ENCODE data around the gene TRIM44.
"Not testable (repeated sequence)": the region's sequence is repeated elsewhere in the genome, so short reads cannot be mapped to it uniquely, and the experiment has no call there.

Gene TRIM44

GRCh38 chr11:35709376-35709775 lies 46.8 kb downstream of the TRIM44 start:
- no peak for TF ChIP-seq ZNF274 (IDR thresholded peaks at IDR 0.05; ENCODE audit: low read depth, low read length)
- no peak overlapping the region for H3K4me3 ChIP-seq (ENCODE audit: low read length)

GRCh38 chr11:35711173-35711910 lies 48.8 kb downstream of the TRIM44 start:
- no peak for TF ChIP-seq ZNF274 (IDR thresholded peaks at IDR 0.05; ENCODE audit: low read depth, low read length)
- H3K4me3 ChIP-seq (ENCODE audit: low read length) = no peak overlapping the region

GRCh38 chr11:35711924-35712323 lies 49.3 kb downstream of the TRIM44 start:
- TF ChIP-seq ZNF274 (IDR thresholded peaks at IDR 0.05; ENCODE audit: low read depth, low read length) = no peak
- H3K4me3 ChIP-seq (ENCODE audit: low read length) = no peak overlapping the region

- H3K4me3 ChIP-seq (ENCODE audit: low read length) = no peak overlapping the region
- TF ChIP-seq ZNF274 (IDR thresholded peaks at IDR 0.05; ENCODE audit: low read depth, low read length) = no peak
Observed at GRCh38 chr11:35712533-35712932, 50.0 kb downstream of the TRIM44 start.

- H3K4me3 ChIP-seq (ENCODE audit: low read length) = no peak overlapping the region
- no peak for TF ChIP-seq ZNF274 (IDR thresholded peaks at IDR 0.05; ENCODE audit: low read depth, low read length)
Observed at GRCh38 chr11:35714882-35715627, 52.5 kb downstream of the TRIM44 start.

- not testable (repeated sequence) for H3K4me3 ChIP-seq (ENCODE audit: low read length)
Observed at GRCh38 chr11:35715677-35716076, 53.1 kb downstream of the TRIM44 start.

- TF ChIP-seq ZNF274 (IDR thresholded peaks at IDR 0.05; ENCODE audit: low read depth, low read length) = no peak
- H3K4me3 ChIP-seq (ENCODE audit: low read length) = no peak overlapping the region
Observed at GRCh38 chr11:35717043-35717442, 54.5 kb downstream of the TRIM44 start.

GRCh38 chr11:35717520-35717919 lies 54.9 kb downstream of the TRIM44 start:
- TF ChIP-seq ZNF274 (IDR thresholded peaks at IDR 0.05; ENCODE audit: low read depth, low read length) = no peak
- no peak overlapping the region for H3K4me3 ChIP-seq (ENCODE audit: low read length)

GRCh38 chr11:35721651-35722282 lies 59.2 kb downstream of the TRIM44 start:
- TF ChIP-seq ZNF274 (IDR thresholded peaks at IDR 0.05; ENCODE audit: low read depth, low read length) = no peak
- H3K4me3 ChIP-seq (ENCODE audit: low read length) = no peak overlapping the region; the same call in 1 of the 2 replicates

GRCh38 chr11:35722641-35723040 lies 60.1 kb downstream of the TRIM44 start:
- no peak for TF ChIP-seq ZNF274 (IDR thresholded peaks at IDR 0.05; ENCODE audit: low read depth, low read length)

GRCh38 chr11:35723493-35723892 lies 60.9 kb downstream of the TRIM44 start:
- TF ChIP-seq ZNF274 (IDR thresholded peaks at IDR 0.05; ENCODE audit: low read depth, low read length) = no peak

More at GRCh38 chr11:35722641-35723040, 60.1 kb downstream of the TRIM44 start:
- H3K4me3 ChIP-seq (ENCODE audit: low read length) = peak overlapping the region; percentile 31; the same call in 1 of the 2 replicates

GRCh38 chr11:35723913-35724312 lies 61.3 kb downstream of the TRIM44 start:
- TF ChIP-seq ZNF274 (IDR thresholded peaks at IDR 0.05; ENCODE audit: low read depth, low read length) = no peak
- H3K4me3 ChIP-seq (ENCODE audit: low read length) = no peak overlapping the region

More at GRCh38 chr11:35723493-35723892, 60.9 kb downstream of the TRIM44 start:
- H3K4me3 ChIP-seq (ENCODE audit: low read length) = no peak overlapping the region

GRCh38 chr11:35725885-35726284 lies 63.3 kb downstream of the TRIM44 start:
- TF ChIP-seq ZNF274 (IDR thresholded peaks at IDR 0.05; ENCODE audit: low read depth, low read length) = no peak

GRCh38 chr11:35727140-35727539 lies 64.6 kb downstream of the TRIM44 start:
- TF ChIP-seq ZNF274 (IDR thresholded peaks at IDR 0.05; ENCODE audit: low read depth, low read length) = no peak
- no peak overlapping the region for H3K4me3 ChIP-seq (ENCODE audit: low read length)

More at GRCh38 chr11:35725885-35726284, 63.3 kb downstream of the TRIM44 start:
- no peak overlapping the region for H3K4me3 ChIP-seq (ENCODE audit: low read length)

GRCh38 chr11:35730254-35730653 lies 67.7 kb downstream of the TRIM44 start:
- H3K4me3 ChIP-seq (ENCODE audit: low read length) = no peak overlapping the region
- TF ChIP-seq ZNF274 (IDR thresholded peaks at IDR 0.05; ENCODE audit: low read depth, low read length) = no peak

Measured in GM08714 (cell line).